Ascending aorta (tissue), 2 donors: ENCODE measurements around the gene TM9SF2. TPM values are rescaled to one million over a fixed set of nuclear protein-coding genes. Genes with fewer than 3 reads are reported as not detected.
A peak's percentile ranks its signal among the peaks of the same experiment; 100 is the strongest.

Experiments used
- DNase-seq, 2 donors: peaks; one replicate each; pipeline ENCODE4 v3.0.0-alpha.2; 2019; ENCODE audit warnings: low spot score in 2 of 2
- H3K27ac ChIP-seq, 2 donors: fragments of 200-600 bp; sonication (generic); one replicate each; pipeline ENCODE4 v1.5.1; 2016 to 2017; ENCODE audit warnings: mild to moderate bottlenecking in 1 of 2
- H3K27me3 ChIP-seq: fragments of 200-600 bp; sonication (generic); one replicate; pipeline ENCODE4 v1.5.1; 2017
- H3K36me3 ChIP-seq, 2 donors: fragments of 200-600 bp; sonication (generic); one replicate each; pipeline ENCODE4 v1.5.1; 2016
- H3K4me1 ChIP-seq, 2 donors: fragments of 200-600 bp; sonication (generic); one replicate each; pipeline ENCODE4 v1.5.1; 2016 to 2017; ENCODE audit warnings: mild to moderate bottlenecking in 1 of 2
- H3K4me3 ChIP-seq, 2 donors: fragments of 200-600 bp; sonication (generic); one replicate each; pipeline ENCODE4 v1.5.1; 2016 to 2017; ENCODE audit warnings: mild to moderate bottlenecking in 1 of 2
- H3K9me3 ChIP-seq, 2 donors: fragments of 200-600 bp; sonication (generic); one replicate each; pipeline ENCODE4 v1.5.1; 2016
- CTCF ChIP-seq, 3 experiments: fragments of 200-600 bp in 2 of 3; fragments of 450-650 bp in 1 of 3; sonication (generic) in 2 of 3; IDR thresholded peaks; one replicate each; pipeline ENCODE4 v1.5.1; 2016 to 2019; ENCODE audit warnings: antibody characterized with exemption in 3 of 3, mild to moderate bottlenecking in 1 of 3, moderate library complexity in 1 of 3
- intact Hi-C: fragments of 100-400 bp; cut with DNase I; formaldehyde crosslinking; loops from one replicate; pipeline ENCODE4 v1.15.1; 2023
- total RNA-seq: library from RNA; depleted of rRNA; stranded (reverse); fragments of >200 nt; gene quantifications from one replicate; pipeline ENCODE4 v1.1.0, GENCODE V29; 2016

TM9SF2 gene
- total RNA-seq, 1 donor from 2014 or later = 56.8 TPM

GRCh38 chr13:99575376-99576120 lies 74.3 kb downstream of the TM9SF2 start:
- H3K27ac ChIP-seq = no peak overlapping the region
- no peaks in the 10 kb centered on the region for H3K9me3 ChIP-seq
- TF ChIP-seq CTCF (IDR thresholded peaks at IDR 0.05) = no peak
- H3K36me3 ChIP-seq = no peaks in the 10 kb centered on the region
- no peaks in the 10 kb centered on the region for H3K4me1 ChIP-seq
- DNase-seq = no peak
- intact Hi-C loops = no loop called here
- no peak overlapping the region for H3K4me3 ChIP-seq
- H3K27me3 ChIP-seq = no peaks in the 10 kb centered on the region

GRCh38 chr13:99577934-99578917 lies 77.0 kb downstream of the TM9SF2 start:
- intact Hi-C loops = no loop called here
- H3K36me3 ChIP-seq = no peaks in the 10 kb centered on the region
- no peaks in the 10 kb centered on the region for H3K9me3 ChIP-seq
- H3K4me3 ChIP-seq = no peak overlapping the region
- no peaks in the 10 kb centered on the region for H3K4me1 ChIP-seq
- peak in 2 of 3 experiments; percentile 26 to 52 for TF ChIP-seq CTCF (IDR thresholded peaks at IDR 0.05)
- H3K27ac ChIP-seq = no peak overlapping the region
- H3K27me3 ChIP-seq = no peaks in the 10 kb centered on the region
- DNase-seq = no peak

- TF ChIP-seq CTCF (IDR thresholded peaks at IDR 0.05) = no peak
- Histone ChIP-seq H3K27me3 (no peaks in the 10 kb centered on the region), H3K4me3 (no peak overlapping the region), H3K36me3 (no peaks in the 10 kb centered on the region), H3K27ac (no peak overlapping the region), H3K9me3 (no peaks in the 10 kb centered on the region), H3K4me1 (peaks cover 0 to 2% of the 10 kb centered on the region in 2 donors)
- intact Hi-C loops = no loop called here
- DNase-seq = no peak
Observed at GRCh38 chr13:99580500-99581268, 79.4 kb downstream of the TM9SF2 start.

DNA sequence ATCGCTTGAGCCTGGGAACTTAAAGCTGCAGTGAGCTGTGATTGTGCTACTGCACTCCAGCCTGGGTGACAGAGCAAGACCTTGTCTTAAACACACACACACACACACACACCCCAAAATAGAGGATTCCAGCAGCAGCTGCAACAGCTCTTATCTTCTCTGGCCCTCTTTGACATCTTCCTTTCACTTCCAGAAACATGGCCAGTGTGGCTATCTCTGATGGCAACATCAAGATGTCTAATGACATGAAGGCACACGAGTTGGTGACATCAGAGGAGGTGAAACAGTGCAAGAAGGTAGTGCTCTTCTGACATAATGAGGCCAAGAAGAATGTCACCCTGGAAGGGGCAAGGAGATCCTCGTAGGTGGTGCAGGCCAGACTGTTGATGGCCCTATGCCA lies 81.2 kb downstream of the TM9SF2 start:
- intact Hi-C loops = no loop called here
- no peak for DNase-seq
- Histone ChIP-seq H3K4me1 (peaks cover 0 to 5% of the 10 kb centered on the region in 2 donors), H3K9me3 (no peaks in the 10 kb centered on the region), H3K4me3 (no peak overlapping the region), H3K36me3 (no peaks in the 10 kb centered on the region), H3K27me3 (no peaks in the 10 kb centered on the region), H3K27ac (no peak overlapping the region)
- no peak for TF ChIP-seq CTCF (IDR thresholded peaks at IDR 0.05)

- Histone ChIP-seq H3K4me1 (peaks cover 4 to 14% of the 10 kb centered on the region in 2 donors), H3K27me3 (no peaks in the 10 kb centered on the region), H3K4me3 (no peak overlapping the region), H3K9me3 (no peaks in the 10 kb centered on the region), H3K36me3 (no peaks in the 10 kb centered on the region), H3K27ac (peak overlapping the region; percentile 20 to 50)
- intact Hi-C loops = loop anchor here (2.0 kb wide), 1 partner anchor 21 kb away; the partner anchor contains the start of gene CLYBL
- DNase-seq = no peak
- TF ChIP-seq CTCF (IDR thresholded peaks at IDR 0.05) = no peak
Observed at GRCh38 chr13:99585609-99586008, 84.3 kb downstream of the TM9SF2 start.
